H54 (cell line): ENCODE measurements around the gene SPEF1.

Source experiments
- DNase-seq: peaks from one replicate; pipeline ENCODE4 v3.0.0; 2011; ENCODE audit warnings: low spot score, mixed read lengths; ENCODE audit not compliant: insufficient read length
- FAIRE-seq: peaks from 3 replicates; lab custom pipeline; 2011; peaks lifted over from hg19 to GRCh38; lab: Jason Lieb, UNC
- POLR2A ChIP-seq: IDR thresholded peaks from 2 replicates; pipeline ENCODE4 v1.6.1; 2011; ENCODE audit warnings: low read depth, mild to moderate bottlenecking, low read length

Gene SPEF1

DNA sequence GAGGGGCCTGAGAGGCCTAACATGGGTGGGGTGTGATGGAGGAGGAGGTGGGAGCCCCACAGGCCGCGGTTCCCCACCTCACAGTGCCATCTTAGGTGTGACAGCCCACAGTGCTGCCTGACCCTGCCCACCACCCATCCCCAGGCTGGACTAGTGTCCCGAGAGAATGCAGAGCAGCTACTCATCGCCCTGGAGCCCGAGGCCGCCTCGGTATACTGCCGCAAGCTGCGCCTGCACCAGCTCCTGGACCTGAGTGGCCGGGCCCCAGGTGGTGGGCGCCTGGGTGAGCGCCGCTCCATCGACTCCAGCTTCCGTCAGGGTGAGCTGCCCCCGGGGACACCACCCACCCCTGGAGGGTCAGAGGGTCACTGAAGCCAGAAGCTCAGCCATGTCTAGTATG, 33.2 kb downstream of the SPEF1 start:
- TF ChIP-seq POLR2A = no peak
- FAIRE-seq (no peak), DNase-seq (no peak)

DNA sequence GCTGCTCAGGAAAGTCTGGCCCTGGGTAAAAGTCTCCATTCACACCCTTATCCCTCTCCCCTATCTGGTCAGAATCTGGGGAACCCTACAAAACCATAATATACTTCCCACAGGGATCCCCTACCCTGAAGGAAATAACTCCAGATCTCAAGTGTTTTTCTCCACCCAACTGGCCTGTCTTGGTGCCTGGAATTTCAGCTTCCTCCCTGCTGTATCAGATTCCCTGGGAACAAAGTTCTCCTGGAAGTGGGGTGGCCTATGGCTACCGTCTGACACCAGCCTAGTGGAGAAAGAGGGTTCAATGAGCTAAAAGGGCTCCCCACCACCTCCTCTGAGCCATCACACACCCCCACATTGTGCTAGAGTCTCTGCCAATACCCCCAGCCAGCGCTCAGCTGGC, 33.8 kb downstream of the SPEF1 start:
- no peak for TF ChIP-seq POLR2A
- FAIRE-seq (no peak), DNase-seq (no peak)

DNA sequence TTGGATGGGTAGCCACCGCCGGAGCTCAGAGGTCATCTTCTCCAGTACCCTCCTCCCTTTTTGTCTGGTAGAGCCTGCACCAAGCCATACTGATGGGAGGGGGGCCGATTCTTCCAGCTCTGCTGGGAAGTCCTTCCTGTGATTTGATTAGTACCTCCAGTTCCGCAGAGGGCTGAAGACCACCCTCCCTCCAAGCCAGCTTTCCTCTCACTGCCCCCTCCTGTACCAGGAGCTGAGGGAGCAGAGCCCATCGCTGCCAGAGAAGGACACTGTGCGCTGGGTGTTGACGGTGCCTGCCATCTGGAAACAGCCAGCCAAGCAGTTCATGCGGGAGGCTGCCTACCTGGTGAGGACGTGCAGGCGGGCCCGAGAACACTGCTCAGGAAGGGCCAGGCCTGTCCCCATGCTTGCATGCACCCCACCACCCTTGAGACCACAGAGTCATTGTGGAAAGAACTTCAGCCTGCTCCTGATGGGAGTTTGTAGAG, 35.5 kb downstream of the SPEF1 start:
- FAIRE-seq (no peak), DNase-seq (no peak)
- TF ChIP-seq POLR2A = no peak

- FAIRE-seq (no peak), DNase-seq (no peak)
- TF ChIP-seq POLR2A = no peak
These were observed 36.2 kb downstream of the SPEF1 start for GRCh38 chr20:3744806-3745685.

DNA sequence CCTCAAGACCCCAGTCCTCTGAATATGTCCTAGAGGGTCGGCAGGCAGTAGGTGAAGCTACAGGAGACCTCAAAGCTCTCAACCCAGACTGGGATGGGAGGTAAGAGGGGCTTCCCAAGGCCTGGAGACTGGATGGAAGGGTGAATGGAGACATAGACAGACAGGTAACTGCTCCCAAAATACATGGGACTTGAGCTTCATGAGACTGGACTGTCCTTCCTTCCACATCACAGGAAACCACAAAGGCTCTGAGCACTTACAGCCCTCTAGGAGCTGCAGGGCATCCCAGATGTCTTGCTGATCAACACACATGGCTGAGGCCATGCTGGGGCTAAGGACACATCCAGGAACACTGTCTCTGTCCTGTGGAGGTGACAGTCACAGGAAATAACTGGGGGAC, 37.2 kb downstream of the SPEF1 start:
- DNase-seq (no peak), FAIRE-seq (no peak)
- TF ChIP-seq POLR2A = no peak

- DNase-seq (no peak), FAIRE-seq (no peak)
- TF ChIP-seq POLR2A = no peak
These were observed 38.0 kb downstream of the SPEF1 start for GRCh38 chr20:3743251-3743650.

DNA sequence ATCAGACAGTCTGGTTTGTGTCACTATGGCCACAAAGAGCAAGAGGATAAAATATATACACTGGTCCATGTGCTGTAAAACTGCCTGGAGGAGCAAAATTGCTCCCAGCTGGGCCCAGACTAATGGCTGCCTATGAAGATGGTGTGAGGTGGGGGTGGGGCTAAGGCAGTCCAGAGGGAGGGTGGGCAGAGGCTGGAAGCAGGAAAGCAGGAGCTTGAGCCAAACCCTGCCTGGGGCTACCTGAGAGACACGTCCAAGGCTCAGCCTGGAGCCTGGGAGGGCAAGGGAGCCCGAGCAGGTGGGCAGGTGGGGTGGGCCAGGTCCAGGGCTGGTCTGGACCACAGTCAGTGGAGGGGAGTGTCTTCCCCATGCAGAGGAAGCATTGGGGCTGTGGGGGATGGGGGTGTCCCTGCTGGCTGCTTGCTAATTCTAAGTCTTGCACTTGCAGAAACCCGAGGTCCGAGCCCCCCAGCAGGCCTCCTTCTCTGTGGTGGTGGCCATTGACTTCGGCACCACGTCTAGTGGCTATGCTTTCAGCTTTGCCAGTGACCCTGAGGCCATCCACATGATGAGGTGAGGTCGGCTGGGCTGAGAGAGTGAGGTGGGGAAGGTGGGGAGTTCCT, 39.3 kb downstream of the SPEF1 start:
- no peak for TF ChIP-seq POLR2A
- no peak for DNase-seq
- FAIRE-seq = no peak

DNA sequence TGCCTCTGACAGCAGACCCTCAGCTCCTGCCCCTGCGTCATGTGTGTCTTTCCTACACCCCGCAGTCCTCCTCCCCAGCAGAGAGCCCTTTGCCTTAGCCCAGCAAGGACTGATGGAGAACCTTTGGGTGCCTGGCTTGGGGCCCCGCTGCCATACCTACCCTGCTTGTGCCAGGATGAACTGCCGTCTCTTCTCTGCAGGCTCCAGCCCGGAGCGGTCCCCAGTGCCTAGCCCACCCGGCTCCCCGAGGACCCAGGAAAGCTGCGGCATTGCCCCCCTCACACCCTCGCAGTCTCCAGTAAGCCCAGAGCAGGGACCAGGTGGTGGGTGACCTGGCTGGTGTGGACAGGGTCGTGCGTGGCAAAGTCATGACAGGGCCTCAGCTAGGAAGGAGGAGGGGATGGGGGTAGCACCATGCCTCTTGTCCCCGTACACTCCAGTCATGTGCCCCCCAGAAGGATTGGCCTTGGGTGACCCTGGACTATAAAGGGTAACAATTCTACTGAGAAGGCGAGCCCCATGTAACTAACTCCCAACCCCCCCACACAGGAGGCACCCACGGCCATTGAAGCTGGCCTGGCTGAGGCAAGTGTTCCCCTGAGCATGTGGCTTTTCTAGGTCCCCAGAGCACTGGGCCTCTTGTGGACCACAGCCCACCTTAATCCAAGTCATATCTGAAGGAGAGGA, 40.5 kb downstream of the SPEF1 start:
- FAIRE-seq = no peak
- no peak for TF ChIP-seq POLR2A
- no peak for DNase-seq

- DNase-seq (no peak), FAIRE-seq (no peak)
- TF ChIP-seq POLR2A = no peak
These were observed 41.3 kb downstream of the SPEF1 start for GRCh38 chr20:3739926-3740451.

- no peak for TF ChIP-seq POLR2A
- DNase-seq (no peak), FAIRE-seq (no peak)
These were observed 42.0 kb downstream of the SPEF1 start for GRCh38 chr20:3739054-3739925.

- DNase-seq (no peak), FAIRE-seq (no peak)
- no peak for TF ChIP-seq POLR2A
These were observed 42.9 kb downstream of the SPEF1 start for GRCh38 chr20:3738111-3739053.

- no peak for TF ChIP-seq POLR2A
- no peak for FAIRE-seq
- no peak for DNase-seq
These were observed 45.5 kb downstream of the SPEF1 start for GRCh38 chr20:3735768-3736167.
